Osteocyte (in vitro differentiated cells): ENCODE data around the gene ZNF521. TPM values are rescaled to one million over a fixed set of nuclear protein-coding genes. Genes with fewer than 3 reads are reported as not detected.

ENCODE experiments used
- DNase-seq: peaks from one replicate; pipeline ENCODE4 v3.0.0; 2021; ENCODE audit warnings: mixed read lengths; ENCODE audit not compliant: unreplicated experiment; ENCODE audit errors: extremely low spot score
- H3K27ac Mint-ChIP-seq: one replicate; pipeline ENCODE4 v1.8.0; 2021; ENCODE audit warnings: mild to moderate bottlenecking, mixed read lengths; ENCODE audit not compliant: unreplicated experiment
- H3K27me3 Mint-ChIP-seq: one replicate; pipeline ENCODE4 v1.8.0; 2021; ENCODE audit warnings: mixed read lengths; ENCODE audit not compliant: unreplicated experiment
- H3K36me3 Mint-ChIP-seq: one replicate; pipeline ENCODE4 v1.8.0; 2021; ENCODE audit warnings: mixed read lengths; ENCODE audit not compliant: unreplicated experiment
- H3K4me1 Mint-ChIP-seq: one replicate; pipeline ENCODE4 v1.8.0; 2021; ENCODE audit warnings: mixed read lengths; ENCODE audit not compliant: unreplicated experiment
- H3K4me3 Mint-ChIP-seq: one replicate; pipeline ENCODE4 v1.8.0; 2021; ENCODE audit warnings: mild to moderate bottlenecking, moderate library complexity, mixed read lengths; ENCODE audit not compliant: unreplicated experiment
- H3K9me3 Mint-ChIP-seq: one replicate; pipeline ENCODE4 v1.8.0; 2021; ENCODE audit warnings: mixed read lengths; ENCODE audit not compliant: unreplicated experiment
- total RNA-seq: library from RNA; stranded (reverse); gene quantifications from 2 replicates; pipeline ENCODE4 v1.2.1, GENCODE V29; 2021
- TF ChIP-seq, protein P1 (sequence below): fragments of 200-600 bp; sonication (generic); IDR thresholded peaks from 2 replicates; pipeline ENCODE4 v1.5.0; 2021; ENCODE audit warnings: antibody characterized with exemption, mild to moderate bottlenecking, moderate library complexity

The ZNF521 gene
- total RNA-seq, 1 donor from 2014 or later = 57.1 TPM

DNA sequence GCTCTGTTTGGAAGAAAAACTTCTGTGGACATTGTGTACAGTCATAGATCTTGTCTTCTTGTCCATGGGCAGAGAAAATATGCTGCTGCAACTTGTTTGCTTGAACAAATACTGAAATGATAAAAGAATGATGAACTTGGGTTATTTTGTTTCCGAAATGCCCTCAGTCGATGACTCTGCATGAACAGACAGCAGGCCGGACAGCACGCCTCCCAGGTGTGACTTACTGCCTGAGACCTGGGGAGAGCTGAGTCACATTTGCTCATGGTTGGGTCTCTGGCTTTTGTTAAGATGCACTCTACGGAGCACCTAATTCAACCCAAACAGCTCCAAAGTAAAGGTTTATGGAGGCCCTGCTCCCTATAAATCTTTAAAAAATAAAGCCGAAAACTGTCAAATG, 262.5 kb downstream of the ZNF521 start:
- H3K27ac Mint-ChIP-seq = no peak overlapping the region
- peaks cover 33% of the 10 kb centered on the region for H3K36me3 Mint-ChIP-seq
- no peaks in the 10 kb centered on the region for H3K4me1 Mint-ChIP-seq
- H3K27me3 Mint-ChIP-seq = no peaks in the 10 kb centered on the region
- H3K9me3 Mint-ChIP-seq = no peaks in the 10 kb centered on the region
- TF ChIP-seq, protein P1, sequence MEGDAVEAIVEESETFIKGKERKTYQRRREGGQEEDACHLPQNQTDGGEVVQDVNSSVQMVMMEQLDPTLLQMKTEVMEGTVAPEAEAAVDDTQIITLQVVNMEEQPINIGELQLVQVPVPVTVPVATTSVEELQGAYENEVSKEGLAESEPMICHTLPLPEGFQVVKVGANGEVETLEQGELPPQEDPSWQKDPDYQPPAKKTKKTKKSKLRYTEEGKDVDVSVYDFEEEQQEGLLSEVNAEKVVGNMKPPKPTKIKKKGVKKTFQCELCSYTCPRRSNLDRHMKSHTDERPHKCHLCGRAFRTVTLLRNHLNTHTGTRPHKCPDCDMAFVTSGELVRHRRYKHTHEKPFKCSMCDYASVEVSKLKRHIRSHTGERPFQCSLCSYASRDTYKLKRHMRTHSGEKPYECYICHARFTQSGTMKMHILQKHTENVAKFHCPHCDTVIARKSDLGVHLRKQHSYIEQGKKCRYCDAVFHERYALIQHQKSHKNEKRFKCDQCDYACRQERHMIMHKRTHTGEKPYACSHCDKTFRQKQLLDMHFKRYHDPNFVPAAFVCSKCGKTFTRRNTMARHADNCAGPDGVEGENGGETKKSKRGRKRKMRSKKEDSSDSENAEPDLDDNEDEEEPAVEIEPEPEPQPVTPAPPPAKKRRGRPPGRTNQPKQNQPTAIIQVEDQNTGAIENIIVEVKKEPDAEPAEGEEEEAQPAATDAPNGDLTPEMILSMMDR = no peak
- no peak for DNase-seq
- no peak overlapping the region for H3K4me3 Mint-ChIP-seq

DNA sequence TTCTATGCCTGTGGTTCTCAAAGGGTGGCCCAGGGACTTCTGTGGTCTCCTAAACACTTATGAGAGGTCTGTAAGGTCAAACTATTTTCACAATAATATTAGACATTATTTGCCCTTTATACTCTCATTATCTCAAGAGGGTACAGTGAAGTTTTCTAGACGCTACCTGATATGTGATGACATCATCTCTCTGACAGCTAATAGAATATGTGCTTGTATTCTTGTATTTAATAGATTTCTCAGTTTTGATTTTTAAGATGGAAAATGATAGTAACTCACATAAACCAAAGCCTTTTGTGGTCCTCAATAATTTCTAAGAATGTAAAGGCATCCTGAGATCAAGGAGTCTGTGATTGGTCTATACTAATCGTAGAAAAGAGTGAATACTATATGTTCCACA, 265.1 kb downstream of the ZNF521 start:
- Mint-ChIP-seq H3K4me1 (no peaks in the 10 kb centered on the region), H3K4me3 (no peak overlapping the region), H3K9me3 (no peaks in the 10 kb centered on the region), H3K27me3 (no peaks in the 10 kb centered on the region), H3K36me3 (peaks cover 34% of the 10 kb centered on the region), H3K27ac (no peak overlapping the region)
- DNase-seq = no peak
- TF ChIP-seq, protein P1 = no peak

DNA sequence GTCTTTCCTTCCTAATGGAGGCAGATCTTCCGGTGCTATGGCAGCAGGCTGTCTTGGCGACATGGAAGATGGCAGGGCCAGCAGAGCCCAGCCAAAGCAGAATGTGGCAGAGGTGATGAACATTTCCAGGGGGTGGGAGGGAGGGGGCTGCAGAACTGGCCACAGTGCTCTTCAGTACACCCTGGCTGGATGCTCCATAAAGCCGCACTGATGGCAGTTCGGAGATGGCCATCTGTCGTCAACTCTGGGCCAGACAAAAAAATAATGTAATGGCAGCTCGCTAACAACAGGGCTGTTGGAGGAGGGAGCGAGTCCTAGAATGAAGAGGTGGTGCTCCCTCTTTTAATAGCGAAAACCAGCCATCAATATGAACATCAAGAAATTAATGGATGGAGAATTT, 271.0 kb downstream of the ZNF521 start:
- no peak overlapping the region for H3K4me3 Mint-ChIP-seq
- no peaks in the 10 kb centered on the region for H3K9me3 Mint-ChIP-seq
- H3K36me3 Mint-ChIP-seq = peaks cover 28% of the 10 kb centered on the region
- DNase-seq = no peak
- H3K27me3 Mint-ChIP-seq = no peaks in the 10 kb centered on the region
- no peak overlapping the region for H3K27ac Mint-ChIP-seq
- TF ChIP-seq, protein P1 = no peak
- peaks cover 4% of the 10 kb centered on the region for H3K4me1 Mint-ChIP-seq

DNA sequence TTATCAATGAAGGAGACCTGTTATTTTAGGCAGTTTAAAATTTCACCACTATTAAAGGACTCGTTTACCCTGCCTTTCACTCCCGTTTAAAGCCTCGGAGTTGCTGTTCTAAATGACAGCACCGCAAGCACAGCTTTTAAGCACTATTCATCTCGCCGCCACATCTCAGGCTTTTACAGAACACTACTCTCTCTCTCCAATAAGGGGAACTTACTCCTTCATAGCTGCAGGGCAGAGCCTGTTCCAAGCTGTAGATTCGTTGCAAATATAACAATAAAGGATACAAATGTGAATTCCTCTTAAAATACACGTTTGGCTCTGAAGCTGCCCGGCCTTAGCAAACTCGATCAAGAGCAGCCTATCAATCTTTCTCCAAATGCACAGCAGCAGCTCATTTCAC, 271.8 kb downstream of the ZNF521 start:
- H3K4me3 Mint-ChIP-seq = no peak overlapping the region
- peaks cover 28% of the 10 kb centered on the region for H3K36me3 Mint-ChIP-seq
- H3K9me3 Mint-ChIP-seq = no peaks in the 10 kb centered on the region
- H3K27ac Mint-ChIP-seq = no peak overlapping the region
- TF ChIP-seq, protein P1 = no peak
- peaks cover 5% of the 10 kb centered on the region for H3K4me1 Mint-ChIP-seq
- DNase-seq = no peak
- H3K27me3 Mint-ChIP-seq = no peaks in the 10 kb centered on the region

DNA sequence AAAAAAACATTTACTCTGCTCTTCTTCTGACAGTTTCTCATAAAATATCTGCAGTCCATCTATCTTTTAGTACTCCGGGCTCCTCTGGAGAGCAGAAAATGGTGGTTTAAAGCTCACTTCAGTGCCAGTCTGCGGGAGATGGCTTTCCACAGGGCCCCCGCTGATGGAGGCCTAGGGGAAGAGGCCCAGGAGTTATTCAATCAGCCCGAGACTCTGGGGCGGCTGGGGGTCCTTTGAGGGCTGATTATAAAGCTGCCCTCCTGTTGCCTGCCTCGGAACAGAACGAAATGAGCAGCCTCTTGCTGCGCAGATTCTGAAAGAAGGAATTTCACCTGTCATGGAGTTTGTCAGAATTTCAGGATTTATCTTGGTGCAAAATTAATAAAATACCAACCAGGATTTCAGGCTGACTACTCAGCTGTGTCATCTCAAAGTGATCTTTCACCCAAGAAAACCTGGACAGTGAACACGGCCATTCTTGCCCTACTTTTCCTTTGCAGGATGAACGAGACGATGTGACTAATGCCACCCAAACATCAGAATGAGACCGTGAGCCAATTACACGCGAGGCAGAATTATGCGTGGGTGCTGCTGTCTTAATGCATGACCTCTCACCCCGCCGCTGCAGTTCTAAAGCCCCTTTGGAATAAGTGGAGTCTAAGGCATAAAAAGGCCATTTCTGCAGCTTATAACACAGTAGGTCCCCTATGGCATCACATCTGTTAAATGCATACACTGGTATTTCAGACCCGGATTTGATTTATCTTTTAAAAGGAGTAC, 273.8 kb downstream of the ZNF521 start:
- Mint-ChIP-seq H3K4me3 (no peak overlapping the region), H3K27ac (no peak overlapping the region), H3K4me1 (peaks cover 5% of the 10 kb centered on the region)

More for the DNA sequence above, 273.8 kb downstream of the ZNF521 start:
- TF ChIP-seq, protein P1 = no peak
- H3K36me3 Mint-ChIP-seq = peaks cover 26% of the 10 kb centered on the region
- no peaks in the 10 kb centered on the region for H3K27me3 Mint-ChIP-seq
- no peak for DNase-seq
- no peaks in the 10 kb centered on the region for H3K9me3 Mint-ChIP-seq
